Measurements from ENCODE around the gene NHEJ1. TPM values are rescaled to one million over a fixed set of nuclear protein-coding genes. Genes with fewer than 3 reads are reported as not detected.
A peak's percentile ranks its signal among the peaks of the same experiment; 100 is the strongest.

The NHEJ1 gene
- total RNA-seq, 6 donors from 2014 or later, result 7.9 to 26.2 (median 14.3) TPM

GRCh38 chr2:219126555-219126954 lies 34.1 kb downstream of the NHEJ1 start:
- Histone ChIP-seq H3K9me3 (no peaks in the 10 kb centered on the region), H3K4me1 (peaks cover 28 to 54% (median 49%) of the 10 kb centered on the region in 4 donors), H3K4me3 (no peak overlapping the region), H3K27ac (peak overlapping the region in 3 of 4 donors; percentile 62 to 68 (median 62)), H3K27me3 (no peaks in the 10 kb centered on the region), H3K36me3 (no peaks in the 10 kb centered on the region)
- ATAC-seq (ENCODE audit: low FRiP score in 2 of 2), result no peak
- DNase-seq, result peak in 1 of 2 donors; percentile 54
- TF ChIP-seq EP300 (IDR thresholded peaks at IDR 0.05) (peak in 2 of 4 donors; percentile 10 to 77), POLR2AphosphoS5 (IDR thresholded peaks at IDR 0.05) (peak in 1 of 2 donors; percentile 30), POLR2A (IDR thresholded peaks at IDR 0.05) (no peak), CTCF (IDR thresholded peaks at IDR 0.05) (no peak)
- 52% methylated on average over 3 of the region's 3 CpGs for WGBS, 2 donors

- H3K36me3 ChIP-seq, result no peaks in the 10 kb centered on the region
Measured at GRCh38 chr2:219125886-219126270, 34.7 kb downstream of the NHEJ1 start.

GRCh38 chr2:219125225-219125885 lies 35.3 kb downstream of the NHEJ1 start:
- Histone ChIP-seq H3K4me1 (peaks cover 28 to 54% (median 47%) of the 10 kb centered on the region in 4 donors), H3K36me3 (no peaks in the 10 kb centered on the region), H3K4me3 (no peak overlapping the region), H3K27me3 (no peaks in the 10 kb centered on the region), H3K9me3 (no peaks in the 10 kb centered on the region), H3K27ac (peak overlapping the region in 3 of 4 donors; percentile 23 to 66 (median 47))
- DNase-seq (peak in 1 of 2 donors; percentile 91), ATAC-seq (ENCODE audit: low FRiP score in 2 of 2) (peak; percentile 74 to 90)
- WGBS, 2 donors, result 61 to 71% methylated on average over 9 to 10 of the region's 10 CpGs
- TF ChIP-seq EP300 (IDR thresholded peaks at IDR 0.05) (peak in 1 of 4 donors; percentile 95), POLR2A (IDR thresholded peaks at IDR 0.05) (no peak), CTCF (IDR thresholded peaks at IDR 0.05) (no peak), POLR2AphosphoS5 (IDR thresholded peaks at IDR 0.05) (peak; percentile 17 to 53)

More at GRCh38 chr2:219125886-219126270, 34.7 kb downstream of the NHEJ1 start:
- ATAC-seq (ENCODE audit: low FRiP score in 2 of 2) (no peak), DNase-seq (no peak)
- H3K4me1 ChIP-seq, result peaks cover 28 to 54% (median 47%) of the 10 kb centered on the region in 4 donors
- H3K27me3 ChIP-seq, result no peaks in the 10 kb centered on the region
- H3K9me3 ChIP-seq, result no peaks in the 10 kb centered on the region
- no peak overlapping the region for H3K4me3 ChIP-seq
- peak overlapping the region in 3 of 4 donors; percentile 23 to 66 (median 47) for H3K27ac ChIP-seq
- WGBS, 2 donors, result 82 to 100% methylated on average over 1 of the region's 1 CpG
- TF ChIP-seq EP300 (IDR thresholded peaks at IDR 0.05), result no peak
- no peak for TF ChIP-seq POLR2A (IDR thresholded peaks at IDR 0.05)
- TF ChIP-seq CTCF (IDR thresholded peaks at IDR 0.05), result no peak
- no peak for TF ChIP-seq POLR2AphosphoS5 (IDR thresholded peaks at IDR 0.05)

GRCh38 chr2:219124381-219125110 lies 36.1 kb downstream of the NHEJ1 start:
- Histone ChIP-seq H3K27me3 (no peaks in the 10 kb centered on the region), H3K4me3 (no peak overlapping the region), H3K4me1 (peaks cover 28 to 58% (median 47%) of the 10 kb centered on the region in 4 donors), H3K9me3 (no peaks in the 10 kb centered on the region), H3K36me3 (no peaks in the 10 kb centered on the region), H3K27ac (peak overlapping the region in 3 of 4 donors; percentile 3 to 66 (median 47))
- ATAC-seq (ENCODE audit: low FRiP score in 2 of 2) (peak in 1 of 2 donors; percentile 54), DNase-seq (no peak)
- no peak for TF ChIP-seq CTCF (IDR thresholded peaks at IDR 0.05)
- TF ChIP-seq POLR2A (IDR thresholded peaks at IDR 0.05), result no peak
- no peak for TF ChIP-seq POLR2AphosphoS5 (IDR thresholded peaks at IDR 0.05)
- WGBS, 2 donors, result 53 to 58% methylated on average over 4 of the region's 4 CpGs
